ENCODE results near the gene NINL. TPM values are rescaled to one million over a fixed set of nuclear protein-coding genes. Genes with fewer than 3 reads are reported as not detected.

The NINL gene
- total and polyA plus RNA-seq, 2 experiments from 2014 or later, result 23.2 to 24.5 TPM

GRCh38 chr20:25484911-25485511, 100.3 kb downstream of the NINL start:
- WGBS (ENCODE audit: low lambda C conversion rate, missing lambda C conversion rate), result 91% methylated on average over 12 of the region's 12 CpGs
- Histone ChIP-seq H2AFZ (no peak overlapping the region), H3K4me2 (no peak overlapping the region), H3K9me3 (ENCODE audit: low read depth) (no peaks in the 10 kb centered on the region), H3K4me3 (no peak overlapping the region), H3K9me2 (replicated peaks; ENCODE audit: insufficient read depth) (no peaks in the 10 kb centered on the region), H3K36me3 (replicated peaks; ENCODE audit: insufficient read depth, low read depth) (no peaks in the 10 kb centered on the region), H3K27me3 (no peaks in the 10 kb centered on the region), H3K79me2 (no peaks in the 10 kb centered on the region), H4K20me1 (ENCODE audit: insufficient read depth, poor library complexity, severe bottlenecking) (no peaks in the 10 kb centered on the region), H3K4me1 (ENCODE audit: insufficient read depth) (no peaks in the 10 kb centered on the region), H3K27ac (no peak overlapping the region)
- TF ChIP-seq EZH2phosphoT487 (IDR thresholded peaks at IDR 0.05; ENCODE audit: low read depth, severe bottlenecking, unreplicated experiment) (no peak), EZH2 (IDR thresholded peaks at IDR 0.05; ENCODE audit: borderline replicate concordance) (no peak)
- TF ChIP-seq, protein P1, sequence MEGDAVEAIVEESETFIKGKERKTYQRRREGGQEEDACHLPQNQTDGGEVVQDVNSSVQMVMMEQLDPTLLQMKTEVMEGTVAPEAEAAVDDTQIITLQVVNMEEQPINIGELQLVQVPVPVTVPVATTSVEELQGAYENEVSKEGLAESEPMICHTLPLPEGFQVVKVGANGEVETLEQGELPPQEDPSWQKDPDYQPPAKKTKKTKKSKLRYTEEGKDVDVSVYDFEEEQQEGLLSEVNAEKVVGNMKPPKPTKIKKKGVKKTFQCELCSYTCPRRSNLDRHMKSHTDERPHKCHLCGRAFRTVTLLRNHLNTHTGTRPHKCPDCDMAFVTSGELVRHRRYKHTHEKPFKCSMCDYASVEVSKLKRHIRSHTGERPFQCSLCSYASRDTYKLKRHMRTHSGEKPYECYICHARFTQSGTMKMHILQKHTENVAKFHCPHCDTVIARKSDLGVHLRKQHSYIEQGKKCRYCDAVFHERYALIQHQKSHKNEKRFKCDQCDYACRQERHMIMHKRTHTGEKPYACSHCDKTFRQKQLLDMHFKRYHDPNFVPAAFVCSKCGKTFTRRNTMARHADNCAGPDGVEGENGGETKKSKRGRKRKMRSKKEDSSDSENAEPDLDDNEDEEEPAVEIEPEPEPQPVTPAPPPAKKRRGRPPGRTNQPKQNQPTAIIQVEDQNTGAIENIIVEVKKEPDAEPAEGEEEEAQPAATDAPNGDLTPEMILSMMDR (IDR thresholded peaks at IDR 0.05; ENCODE audit: poor library complexity), result no peak
- no peak for DNase-seq (ENCODE audit: low spot score)

- H3K9me2 ChIP-seq (replicated peaks; ENCODE audit: insufficient read depth), result no peaks in the 10 kb centered on the region
- no peaks in the 10 kb centered on the region for H3K9me3 ChIP-seq (ENCODE audit: low read depth)
- no peak overlapping the region for H3K4me2 ChIP-seq
- H2AFZ ChIP-seq, result no peak overlapping the region
- no peaks in the 10 kb centered on the region for H3K79me2 ChIP-seq
- TF ChIP-seq, protein P1 (IDR thresholded peaks at IDR 0.05; ENCODE audit: poor library complexity), result no peak
- TF ChIP-seq EZH2 (IDR thresholded peaks at IDR 0.05; ENCODE audit: borderline replicate concordance), result no peak
- no peak for TF ChIP-seq EZH2phosphoT487 (IDR thresholded peaks at IDR 0.05; ENCODE audit: low read depth, severe bottlenecking, unreplicated experiment)
- no peaks in the 10 kb centered on the region for H4K20me1 ChIP-seq (ENCODE audit: insufficient read depth, poor library complexity, severe bottlenecking)
- no peak for DNase-seq (ENCODE audit: low spot score)
- H3K27me3 ChIP-seq, result no peaks in the 10 kb centered on the region
- no peak overlapping the region for H3K4me3 ChIP-seq
- no peaks in the 10 kb centered on the region for H3K36me3 ChIP-seq (replicated peaks; ENCODE audit: insufficient read depth, low read depth)
- no peak overlapping the region for H3K27ac ChIP-seq
- no peaks in the 10 kb centered on the region for H3K4me1 ChIP-seq (ENCODE audit: insufficient read depth)
- 96% methylated on average over 9 of the region's 9 CpGs for WGBS (ENCODE audit: low lambda C conversion rate, missing lambda C conversion rate)
These were observed 101.0 kb downstream of the NINL start for GRCh38 chr20:25484224-25484846.

DNA sequence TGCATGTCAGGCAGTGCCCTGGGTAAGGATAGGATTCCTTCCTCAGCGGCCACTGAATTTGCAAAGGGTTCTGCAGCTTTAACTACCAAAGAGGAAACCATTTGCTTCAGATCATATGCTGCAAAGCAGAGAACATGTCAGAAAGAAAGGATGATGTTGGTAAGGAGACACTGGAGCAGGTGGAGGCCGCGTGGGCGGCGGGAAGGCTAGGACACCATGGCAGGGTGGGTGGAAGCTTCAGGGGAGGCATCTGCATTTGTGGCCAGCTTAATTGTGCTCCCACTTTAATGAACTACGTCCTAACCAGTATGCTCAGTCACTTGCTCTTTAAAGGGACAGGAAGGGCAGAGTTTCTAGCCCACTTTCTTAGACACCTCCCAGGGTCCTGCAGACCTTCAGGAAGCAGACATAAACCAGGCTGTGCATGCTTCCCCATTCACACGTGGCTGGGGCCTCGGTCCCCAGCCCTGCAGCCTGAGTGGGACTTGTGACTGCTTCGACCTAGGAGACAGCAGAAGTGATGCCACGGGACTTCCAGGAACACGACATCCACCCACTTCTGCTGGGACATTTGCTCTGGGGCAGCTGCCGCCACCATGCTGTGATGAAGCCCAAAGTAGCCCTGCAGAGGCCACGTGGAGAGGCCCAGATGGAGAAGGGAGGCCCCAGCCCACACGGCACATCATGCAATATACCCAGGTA, 101.7 kb downstream of the NINL start:
- no peaks in the 10 kb centered on the region for H3K4me1 ChIP-seq (ENCODE audit: insufficient read depth)
- no peaks in the 10 kb centered on the region for H3K27me3 ChIP-seq
- no peak overlapping the region for H3K4me3 ChIP-seq
- TF ChIP-seq EZH2phosphoT487 (IDR thresholded peaks at IDR 0.05; ENCODE audit: low read depth, severe bottlenecking, unreplicated experiment) (no peak), EZH2 (IDR thresholded peaks at IDR 0.05; ENCODE audit: borderline replicate concordance) (no peak)
- TF ChIP-seq, protein P1 (IDR thresholded peaks at IDR 0.05; ENCODE audit: poor library complexity), result no peak
- H3K79me2 ChIP-seq, result no peaks in the 10 kb centered on the region
- H3K27ac ChIP-seq, result no peak overlapping the region
- 96% methylated on average over 14 of the region's 14 CpGs for WGBS (ENCODE audit: low lambda C conversion rate, missing lambda C conversion rate)
- no peaks in the 10 kb centered on the region for H4K20me1 ChIP-seq (ENCODE audit: insufficient read depth, poor library complexity, severe bottlenecking)
- no peak overlapping the region for H2AFZ ChIP-seq
- DNase-seq (ENCODE audit: low spot score), result no peak
- H3K9me3 ChIP-seq (ENCODE audit: low read depth), result no peaks in the 10 kb centered on the region
- no peak overlapping the region for H3K4me2 ChIP-seq
- no peaks in the 10 kb centered on the region for H3K36me3 ChIP-seq (replicated peaks; ENCODE audit: insufficient read depth, low read depth)
- no peaks in the 10 kb centered on the region for H3K9me2 ChIP-seq (replicated peaks; ENCODE audit: insufficient read depth)
